Stimulated activated naive CD8-positive, alpha-beta T cell treated with anti-CD3 and anti-CD28 coated beads, Interleukin-15, amount 100 ng/mL, for 72 hours (primary cell): ENCODE measurements around the gene SNX25.
"Not testable (repeated sequence)": the region's sequence is repeated elsewhere in the genome, so short reads cannot be mapped to it uniquely, and the experiment has no call there.

Experiments used
- ATAC-seq: fragments of 150-1000 bp; cut with Tn5 transposase; 2 replicates; pipeline ENCODE4 v1.10.0; 2021; ENCODE audit warnings: mild to moderate bottlenecking, moderate library complexity
- DNase-seq, 2 donors: peaks; one replicate each; pipeline ENCODE4 v3.0.0; 2021 to 2022
- H3K27ac Mint-ChIP-seq, 2 donors: one replicate each; pipeline ENCODE4 v1.8.0; 2022; ENCODE audit warnings: mild to moderate bottlenecking in 2 of 2, mixed read lengths in 2 of 2, moderate library complexity in 2 of 2
- H3K27me3 Mint-ChIP-seq: one replicate; pipeline ENCODE4 v1.8.0; 2022; ENCODE audit warnings: mixed read lengths
- H3K4me1 Mint-ChIP-seq: one replicate; pipeline ENCODE4 v1.8.0; 2022; ENCODE audit warnings: mild to moderate bottlenecking, mixed read lengths
- H3K4me3 Mint-ChIP-seq, 2 donors: one replicate each; pipeline ENCODE4 v1.8.0; 2022; ENCODE audit warnings: mild to moderate bottlenecking in 2 of 2, mixed read lengths in 2 of 2, moderate library complexity in 1 of 2
- H3K9me3 Mint-ChIP-seq, 2 donors: one replicate each; pipeline ENCODE4 v1.8.0; 2022; ENCODE audit warnings: mixed read lengths in 2 of 2

Gene SNX25

DNA sequence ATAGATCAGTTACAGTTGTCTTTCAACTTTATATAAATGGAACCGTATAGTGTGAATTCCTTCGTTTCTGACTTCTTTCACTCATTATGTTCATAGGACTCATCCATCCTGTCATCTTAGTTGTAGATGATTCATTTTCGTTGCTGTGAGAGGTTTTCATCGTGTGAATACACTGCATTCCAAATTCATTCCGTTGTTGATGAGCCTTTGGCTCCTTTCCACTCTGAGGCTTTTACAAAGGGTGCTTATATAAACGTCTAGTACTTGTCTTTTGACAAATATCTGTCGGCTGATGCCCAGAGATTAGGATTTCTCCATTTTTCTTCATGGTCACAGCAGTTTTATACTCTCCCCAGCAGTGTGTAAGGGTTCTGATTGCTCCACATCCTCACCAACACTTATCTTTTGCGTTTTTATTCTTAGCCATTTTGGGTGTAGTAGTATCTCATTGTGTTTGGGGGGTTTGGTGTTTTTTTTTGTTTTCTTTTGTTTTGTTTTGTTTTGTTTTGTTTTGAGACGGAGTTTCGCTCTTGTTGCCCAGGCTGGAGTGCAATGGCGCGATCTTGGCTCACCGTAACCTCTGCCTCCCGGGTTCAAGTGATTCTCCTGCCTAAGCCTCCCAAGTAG, 137.7 kb downstream of the SNX25 start:
- no peaks in the 10 kb centered on the region for H3K27me3 Mint-ChIP-seq
- no peak for ATAC-seq
- DNase-seq = no peak
- H3K4me1 Mint-ChIP-seq = peaks cover 21% of the 10 kb centered on the region
- no peaks in the 10 kb centered on the region for H3K9me3 Mint-ChIP-seq
- no peak overlapping the region for H3K4me3 Mint-ChIP-seq
- no peak overlapping the region for H3K27ac Mint-ChIP-seq

DNA sequence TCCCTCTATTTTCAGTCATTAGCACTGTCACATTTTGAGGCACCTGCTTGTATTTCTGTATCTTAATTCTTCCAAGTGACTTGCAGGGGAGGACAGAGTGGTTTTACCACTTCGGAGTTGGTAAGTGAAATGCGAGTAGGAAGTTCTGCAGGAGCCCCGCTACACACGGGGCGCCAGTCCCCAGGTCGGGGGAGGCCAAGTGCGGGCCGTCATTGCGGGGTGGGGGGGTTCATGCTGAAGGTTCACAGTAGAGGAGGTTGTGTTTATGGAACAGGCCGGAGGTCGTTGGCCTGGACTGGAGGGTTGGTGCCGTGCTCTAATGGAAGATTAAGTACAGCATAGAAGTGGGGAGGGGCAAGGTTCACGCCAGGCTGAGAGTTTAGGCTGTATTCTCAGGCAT, 142.3 kb downstream of the SNX25 start:
- Mint-ChIP-seq H3K9me3 (no peaks in the 10 kb centered on the region), H3K4me1 (no peaks in the 10 kb centered on the region), H3K27me3 (no peaks in the 10 kb centered on the region), H3K4me3 (no peak overlapping the region), H3K27ac (peak overlapping the region in 1 of 2 donors; percentile 21)
- DNase-seq = no peak
- ATAC-seq = no peak

DNA sequence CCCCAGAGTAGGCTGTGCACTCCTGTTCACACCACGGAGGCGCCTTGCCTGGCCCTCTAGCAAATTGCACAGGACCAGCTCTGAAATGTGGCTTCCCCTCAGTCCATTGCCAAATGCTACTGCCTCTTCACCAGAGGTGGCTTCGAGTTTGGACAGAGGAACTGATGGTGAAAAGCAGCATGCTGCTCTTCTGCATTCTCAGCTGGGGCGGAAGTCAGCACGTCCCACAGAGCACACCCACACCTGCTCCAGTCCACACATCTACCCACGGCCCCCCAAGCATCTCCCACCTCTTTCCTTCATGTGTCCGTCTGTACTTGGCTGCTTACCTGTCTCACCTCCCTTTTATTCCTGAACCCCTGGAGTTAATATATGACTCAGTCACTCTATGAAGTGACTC, 142.8 kb downstream of the SNX25 start:
- Mint-ChIP-seq H3K4me1 (no peaks in the 10 kb centered on the region), H3K4me3 (no peak overlapping the region), H3K27me3 (no peaks in the 10 kb centered on the region), H3K9me3 (no peaks in the 10 kb centered on the region), H3K27ac (no peak overlapping the region)
- ATAC-seq (no peak), DNase-seq (no peak)

DNA sequence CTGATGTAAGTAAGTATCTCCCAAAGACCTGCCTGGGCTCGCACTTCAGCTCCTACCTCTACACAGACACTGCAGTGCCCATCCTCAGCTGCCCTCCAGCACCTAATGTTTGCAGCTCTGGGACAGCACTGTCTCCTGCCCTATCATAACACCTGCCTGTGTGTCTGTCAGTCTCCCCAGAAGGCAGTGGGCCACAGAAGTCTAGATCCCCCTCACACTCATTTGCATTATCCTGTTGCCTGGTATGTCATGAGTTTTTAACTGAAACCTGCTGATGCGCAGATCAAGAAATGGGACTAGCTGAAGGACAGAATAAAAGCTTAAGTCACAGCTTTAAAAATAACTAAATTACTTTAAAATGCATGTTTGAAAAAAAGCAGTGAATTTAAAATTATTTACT, 143.3 kb downstream of the SNX25 start:
- peak overlapping the region in 1 of 2 donors; percentile 78 for H3K27ac Mint-ChIP-seq
- no peaks in the 10 kb centered on the region for H3K9me3 Mint-ChIP-seq
- DNase-seq (no peak), ATAC-seq (no peak)
- H3K4me1 Mint-ChIP-seq = no peaks in the 10 kb centered on the region
- no peaks in the 10 kb centered on the region for H3K27me3 Mint-ChIP-seq
- no peak overlapping the region for H3K4me3 Mint-ChIP-seq

DNA sequence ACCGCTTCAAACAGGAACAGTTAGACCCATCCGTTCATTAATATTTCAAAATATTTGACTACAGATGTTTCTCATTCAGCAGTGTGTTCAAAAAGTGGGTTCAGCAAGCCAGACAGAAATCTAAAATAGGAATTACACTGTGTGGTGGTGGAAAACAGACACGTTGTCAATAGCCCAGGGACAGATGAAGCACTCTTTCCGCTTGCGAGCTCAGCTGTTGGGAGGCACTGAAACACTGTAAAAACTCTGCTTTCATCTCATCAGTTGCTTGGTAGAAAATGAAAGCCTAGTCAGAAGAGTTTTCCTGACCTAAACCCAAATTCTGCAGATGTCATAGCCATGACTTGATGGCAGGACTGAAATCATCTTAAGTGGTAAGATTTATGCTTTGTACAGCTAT, 147.8 kb downstream of the SNX25 start:
- no peaks in the 10 kb centered on the region for H3K27me3 Mint-ChIP-seq

DNA sequence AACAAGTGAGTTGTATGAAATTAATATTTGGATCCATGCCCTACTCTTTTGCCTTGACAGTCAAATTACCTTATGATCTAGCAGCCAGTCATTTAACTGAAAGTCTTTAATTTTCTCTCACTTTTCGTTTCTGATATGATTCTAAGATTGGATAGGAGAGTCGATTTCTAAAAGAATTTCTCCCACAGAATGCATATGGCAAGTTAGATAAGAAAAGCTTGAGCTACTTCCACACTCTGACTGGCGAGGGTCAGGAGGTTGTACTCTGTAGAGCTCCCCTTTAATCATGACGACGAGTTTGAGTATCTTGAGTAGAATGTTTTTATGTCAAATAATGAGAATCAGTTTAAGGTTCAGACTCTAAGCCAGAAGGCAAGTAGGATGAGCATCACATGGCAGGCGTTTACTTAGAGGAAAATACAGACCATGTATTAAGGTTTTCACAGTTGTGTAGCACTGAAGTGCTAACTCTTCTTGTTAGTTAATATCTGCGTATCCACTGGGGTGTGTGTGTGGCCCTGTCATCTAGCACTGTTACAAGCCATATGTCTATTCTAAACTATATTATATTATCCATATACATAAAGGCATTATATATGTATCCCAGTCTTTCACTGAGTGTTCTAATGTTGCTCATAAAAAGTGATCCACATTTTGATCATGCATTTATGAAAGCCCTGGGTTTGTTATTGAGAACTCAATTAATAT, 148.5 kb downstream of the SNX25 start:
- no peak overlapping the region for H3K27ac Mint-ChIP-seq
- no peaks in the 10 kb centered on the region for H3K9me3 Mint-ChIP-seq
- ATAC-seq (no peak), DNase-seq (no peak)
- H3K4me3 Mint-ChIP-seq = no peak overlapping the region
- H3K27me3 Mint-ChIP-seq = no peaks in the 10 kb centered on the region
- no peaks in the 10 kb centered on the region for H3K4me1 Mint-ChIP-seq

More for the DNA sequence above, 147.8 kb downstream of the SNX25 start:
- no peaks in the 10 kb centered on the region for H3K4me1 Mint-ChIP-seq
- peak overlapping the region; percentile 19 to 41 for H3K27ac Mint-ChIP-seq
- ATAC-seq = no peak
- DNase-seq = no peak
- H3K9me3 Mint-ChIP-seq = no peaks in the 10 kb centered on the region
- H3K4me3 Mint-ChIP-seq = no peak overlapping the region

DNA sequence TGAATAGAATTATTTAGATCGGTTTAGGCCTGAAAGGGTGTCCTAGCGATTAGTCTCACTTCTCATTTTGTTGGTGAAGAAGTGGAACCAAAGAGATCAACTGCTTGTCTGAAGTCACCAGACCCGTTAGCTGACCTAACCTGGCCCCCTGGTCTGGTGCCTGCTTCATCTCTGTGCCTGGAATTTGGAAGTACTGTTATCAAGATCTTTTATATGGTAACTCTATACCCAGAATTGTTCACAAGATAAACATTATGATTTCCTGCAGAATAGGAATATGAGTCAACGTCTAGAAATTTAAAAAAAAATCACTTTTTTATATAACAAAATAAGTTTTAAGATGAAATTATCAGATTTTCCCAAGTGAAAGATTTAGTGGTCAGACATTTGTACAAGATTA, 149.1 kb downstream of the SNX25 start:
- Mint-ChIP-seq H3K27me3 (no peaks in the 10 kb centered on the region), H3K27ac (no peak overlapping the region), H3K4me3 (no peak overlapping the region), H3K4me1 (no peaks in the 10 kb centered on the region), H3K9me3 (no peaks in the 10 kb centered on the region)
- no peak for ATAC-seq
- DNase-seq = no peak

DNA sequence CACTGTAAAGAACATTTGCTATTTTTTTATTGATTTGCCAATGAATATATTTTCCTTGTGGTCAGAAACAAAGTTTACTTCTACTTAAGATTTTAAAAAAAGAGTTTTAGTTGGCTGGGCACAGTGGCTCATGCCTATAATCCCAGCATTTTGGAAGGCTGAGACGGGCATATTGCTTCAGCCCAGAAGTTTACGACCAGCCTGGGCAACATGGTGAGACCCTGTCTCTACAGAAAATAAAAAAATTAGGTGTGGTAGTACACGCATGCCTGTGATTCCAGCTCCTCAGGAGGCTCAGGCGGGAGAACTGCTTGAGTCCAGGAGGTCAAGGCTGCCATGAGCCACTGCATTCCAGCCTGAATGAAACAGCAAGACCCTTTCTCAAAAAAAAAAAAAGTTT, 149.6 kb downstream of the SNX25 start:
- Mint-ChIP-seq H3K9me3 (no peaks in the 10 kb centered on the region), H3K27me3 (no peaks in the 10 kb centered on the region), H3K27ac (no peak overlapping the region), H3K4me3 (no peak overlapping the region), H3K4me1 (no peaks in the 10 kb centered on the region)
- DNase-seq (no peak), ATAC-seq (no peak)

DNA sequence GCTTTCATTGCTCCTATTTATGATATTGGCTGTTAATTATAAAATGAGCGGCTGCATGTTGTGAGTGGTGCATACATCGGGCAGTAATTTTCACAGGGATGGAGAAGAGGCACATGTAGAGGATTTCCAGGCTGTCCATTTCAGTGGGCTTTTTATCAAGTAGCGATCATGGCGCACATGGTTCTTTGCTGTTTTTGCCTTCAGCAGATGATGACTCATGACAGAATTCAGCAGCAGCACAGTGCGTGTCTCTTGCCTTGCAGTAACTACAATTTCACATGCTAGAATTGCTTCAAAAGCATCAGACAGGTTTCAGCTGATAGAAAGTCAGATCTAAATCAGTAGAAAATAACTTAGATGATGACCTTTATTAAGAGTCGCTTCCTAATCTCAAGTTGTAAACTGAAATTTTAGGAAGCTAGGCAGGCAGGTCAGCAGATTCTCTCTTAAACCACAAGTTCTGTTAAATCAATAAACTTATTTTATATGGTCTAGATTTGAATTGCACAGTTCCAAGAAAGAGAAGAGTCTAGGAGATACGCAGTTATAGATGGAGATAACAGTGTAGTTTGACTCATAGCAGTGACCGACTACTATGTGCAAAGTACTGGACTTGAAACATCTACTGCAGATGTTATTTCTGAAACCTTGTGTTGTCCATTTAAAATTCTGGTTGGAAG, 150.5 kb downstream of the SNX25 start:
- H3K27me3 Mint-ChIP-seq = no peaks in the 10 kb centered on the region
- no peak overlapping the region for H3K27ac Mint-ChIP-seq
- H3K4me1 Mint-ChIP-seq = no peaks in the 10 kb centered on the region
- ATAC-seq (no peak), DNase-seq (no peak)
- no peak overlapping the region for H3K4me3 Mint-ChIP-seq
- no peaks in the 10 kb centered on the region for H3K9me3 Mint-ChIP-seq

DNA sequence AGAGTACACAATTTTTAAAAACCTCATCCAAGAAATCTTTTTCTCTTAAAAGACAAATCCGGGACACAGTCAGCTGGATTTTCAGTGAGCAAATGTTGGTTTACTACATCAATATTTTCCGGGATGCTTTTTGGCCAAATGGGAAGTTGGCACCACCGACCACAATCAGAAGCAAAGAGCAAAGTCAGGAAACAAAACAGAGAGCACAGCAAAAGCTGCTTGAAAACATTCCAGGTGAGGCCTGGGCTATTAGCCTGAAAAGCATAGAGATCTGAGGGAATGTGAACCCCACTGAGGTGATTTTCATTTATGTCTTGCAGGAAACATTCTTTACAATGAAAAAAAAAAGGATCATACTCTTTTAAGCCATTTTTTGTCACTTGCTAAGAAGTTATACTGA, 152.5 kb downstream of the SNX25 start:
- H3K4me3 Mint-ChIP-seq = no peak overlapping the region
- DNase-seq = no peak
- no peaks in the 10 kb centered on the region for H3K4me1 Mint-ChIP-seq
- no peaks in the 10 kb centered on the region for H3K27me3 Mint-ChIP-seq
- no peaks in the 10 kb centered on the region for H3K9me3 Mint-ChIP-seq
- H3K27ac Mint-ChIP-seq = no peak overlapping the region
- ATAC-seq = no peak

DNA sequence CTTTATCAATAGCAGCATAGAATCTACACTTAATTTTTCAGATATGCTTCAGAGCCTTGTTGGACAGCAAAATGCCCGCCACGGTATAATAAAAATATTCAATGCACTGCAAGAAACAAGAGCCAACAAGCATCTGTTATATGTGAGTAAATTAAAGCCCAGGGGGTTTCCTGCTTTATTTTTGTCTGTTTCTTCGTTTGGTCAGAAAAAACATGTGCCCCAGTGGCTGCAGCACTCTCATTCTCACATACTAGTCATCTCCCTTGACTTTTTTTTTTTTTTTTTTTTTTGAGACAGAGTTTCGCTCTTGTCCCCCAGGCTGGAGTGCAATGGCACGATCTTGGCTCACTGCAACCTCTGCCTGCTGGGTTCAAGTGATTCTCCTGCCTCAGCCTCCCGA, 153.2 kb downstream of the SNX25 start:
- H3K4me3 Mint-ChIP-seq, H3K27me3 Mint-ChIP-seq, DNase-seq, H3K27ac Mint-ChIP-seq, H3K9me3 Mint-ChIP-seq, H3K4me1 Mint-ChIP-seq, ATAC-seq: not testable (repeated sequence)

DNA sequence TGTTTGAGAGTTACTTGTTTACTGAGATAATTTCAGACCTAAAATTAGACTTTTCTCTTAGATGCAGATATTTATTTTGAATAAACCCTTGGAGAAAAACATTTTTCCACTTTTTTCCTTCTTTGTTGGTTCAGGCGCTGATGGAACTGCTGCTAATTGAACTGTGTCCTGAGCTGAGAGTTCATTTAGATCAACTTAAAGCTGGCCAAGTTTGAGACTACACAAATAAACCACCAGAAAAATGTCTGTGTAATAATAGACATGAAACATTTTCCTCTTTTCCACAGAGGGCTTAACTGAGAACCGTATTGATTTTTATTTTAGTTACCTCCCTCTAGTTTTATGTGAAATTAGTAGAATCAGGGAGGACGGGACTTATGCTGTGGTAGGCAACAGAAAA, 153.9 kb downstream of the SNX25 start:
- no peaks in the 10 kb centered on the region for H3K9me3 Mint-ChIP-seq
- DNase-seq = no peak
- H3K27ac Mint-ChIP-seq = no peak overlapping the region
- H3K27me3 Mint-ChIP-seq = no peaks in the 10 kb centered on the region
- H3K4me1 Mint-ChIP-seq = no peaks in the 10 kb centered on the region
- no peak overlapping the region for H3K4me3 Mint-ChIP-seq
- ATAC-seq = no peak

DNA sequence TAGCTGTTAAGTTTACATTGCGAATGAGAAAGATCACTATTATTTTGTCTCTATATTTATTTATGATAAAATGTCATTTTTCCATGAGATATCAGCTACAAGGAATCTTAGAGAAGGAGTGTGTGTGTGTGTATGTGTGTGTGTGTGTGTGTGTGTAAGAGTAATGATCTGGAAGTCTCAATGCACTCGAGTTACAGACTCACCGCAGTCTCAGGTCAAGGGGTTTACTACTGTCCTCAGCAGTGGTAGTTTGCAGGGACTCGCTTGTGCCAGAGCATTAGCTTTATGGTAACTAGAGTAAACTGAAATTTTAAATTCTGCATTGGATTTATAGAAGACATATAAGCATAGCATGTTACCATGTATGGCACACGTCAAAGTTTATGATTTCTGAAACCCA, 155.5 kb downstream of the SNX25 start:
- no peak for DNase-seq
- ATAC-seq = no peak
- Mint-ChIP-seq H3K27me3 (no peaks in the 10 kb centered on the region), H3K27ac (no peak overlapping the region), H3K9me3 (no peaks in the 10 kb centered on the region), H3K4me3 (no peak overlapping the region), H3K4me1 (no peaks in the 10 kb centered on the region)

DNA sequence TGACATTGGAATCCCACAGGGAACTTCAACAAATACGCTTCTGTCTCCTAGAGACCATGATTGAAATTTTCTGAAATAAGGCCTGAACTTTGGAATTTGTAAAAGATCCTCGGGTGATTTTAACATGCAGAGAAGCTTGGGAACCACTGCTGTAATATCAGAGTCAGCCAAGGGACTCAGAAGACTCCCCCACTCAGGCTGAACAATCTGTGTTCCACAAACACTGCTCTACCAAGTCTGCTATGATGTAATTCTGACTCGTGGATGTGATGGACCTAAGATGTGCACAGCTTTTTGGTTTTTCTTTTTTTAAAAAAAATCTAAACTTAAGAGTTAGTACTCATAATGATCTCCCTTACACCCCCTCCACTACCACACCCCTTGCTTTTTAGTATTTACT, 160.3 kb downstream of the SNX25 start:
- no peak for ATAC-seq
- no peaks in the 10 kb centered on the region for H3K4me1 Mint-ChIP-seq
- DNase-seq = no peak
- H3K4me3 Mint-ChIP-seq = no peak overlapping the region
- H3K27ac Mint-ChIP-seq = no peak overlapping the region
- H3K9me3 Mint-ChIP-seq = no peaks in the 10 kb centered on the region
- no peaks in the 10 kb centered on the region for H3K27me3 Mint-ChIP-seq

DNA sequence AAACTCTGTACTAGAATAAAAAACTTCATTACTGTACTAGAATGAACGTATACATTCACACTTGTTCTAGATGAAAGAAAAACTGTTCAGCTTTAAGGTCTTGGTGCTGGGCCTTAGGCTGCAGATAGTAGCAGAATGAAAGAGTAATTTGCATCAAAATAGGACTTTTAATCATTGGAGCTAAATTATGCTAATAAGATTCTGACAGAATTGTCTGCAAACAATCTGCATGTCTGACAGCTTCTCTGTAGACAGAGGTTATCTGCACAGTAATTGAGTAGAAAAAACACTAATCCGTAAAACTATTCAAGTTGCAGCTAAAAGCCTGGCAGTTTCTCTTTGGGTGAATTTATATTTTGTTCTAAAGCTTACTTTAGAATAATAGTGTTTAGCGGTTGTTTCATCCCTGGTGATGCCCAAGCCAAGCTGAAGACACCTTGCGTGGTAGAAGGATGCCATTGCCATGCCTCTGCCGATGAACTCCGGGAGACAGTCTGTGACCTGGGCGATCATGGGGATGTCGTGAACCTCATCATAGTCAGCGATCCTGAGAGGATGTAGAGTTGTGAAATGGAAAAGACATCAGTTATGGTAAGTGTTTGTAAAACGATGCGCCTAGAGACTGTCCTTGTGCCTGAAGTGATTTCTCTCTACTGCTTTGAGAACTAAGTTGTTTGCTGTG, 161.0 kb downstream of the SNX25 start:
- DNase-seq (no peak), ATAC-seq (no peak)
- no peaks in the 10 kb centered on the region for H3K9me3 Mint-ChIP-seq
- no peak overlapping the region for H3K4me3 Mint-ChIP-seq
- H3K27me3 Mint-ChIP-seq = no peaks in the 10 kb centered on the region
- H3K4me1 Mint-ChIP-seq = no peaks in the 10 kb centered on the region
- no peak overlapping the region for H3K27ac Mint-ChIP-seq

DNA sequence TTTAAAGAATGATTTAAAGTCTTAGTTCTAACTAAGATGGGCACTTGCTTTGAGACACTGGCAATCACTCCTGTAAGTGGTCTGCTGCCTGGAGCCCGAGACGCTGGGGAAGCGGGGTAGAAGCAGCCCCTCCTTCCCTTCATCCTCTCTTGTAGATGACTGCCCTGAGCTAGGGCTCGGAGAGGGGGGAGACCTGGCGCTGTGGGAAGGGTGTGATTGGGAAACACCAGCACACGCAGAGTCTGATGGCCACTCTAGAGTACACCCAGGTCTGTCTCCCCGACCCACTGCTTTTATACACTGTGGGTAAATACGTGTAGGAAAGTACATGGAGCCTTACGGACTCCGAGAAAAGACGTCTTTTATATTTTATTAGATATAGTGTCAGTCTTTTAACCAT, 162.3 kb downstream of the SNX25 start:
- Mint-ChIP-seq H3K27me3 (no peaks in the 10 kb centered on the region), H3K4me3 (no peak overlapping the region), H3K9me3 (no peaks in the 10 kb centered on the region), H3K27ac (no peak overlapping the region), H3K4me1 (no peaks in the 10 kb centered on the region)
- ATAC-seq = no peak
- no peak for DNase-seq
